Retina (tissue), 1 donor: Measurements from ENCODE around the gene MED8.
"Not testable (repeated sequence)": the region's sequence is repeated elsewhere in the genome, so short reads cannot be mapped to it uniquely, and the experiment has no call there.

ENCODE experiments used
- DNase-seq: peaks from one replicate; pipeline ENCODE4 v3.0.0-alpha.2; 2016

The MED8 gene

GRCh38 chr1:43382027-43382779, 7.4 kb downstream of the MED8 start:
- no peak for DNase-seq

GRCh38 chr1:43381612-43382011, 8.0 kb downstream of the MED8 start:
- no peak for DNase-seq

GRCh38 chr1:43379476-43379875, 10.1 kb downstream of the MED8 start:
- DNase-seq = no peak

GRCh38 chr1:43377831-43378230, 11.8 kb downstream of the MED8 start:
- no peak for DNase-seq

- DNase-seq = no peak
Observed at GRCh38 chr1:43376723-43377235, 12.8 kb downstream of the MED8 start.

- no peak for DNase-seq
Observed at GRCh38 chr1:43373066-43373940, 16.3 kb downstream of the MED8 start.

- no peak for DNase-seq
Observed at GRCh38 chr1:43372172-43372571, 17.4 kb downstream of the MED8 start.

- DNase-seq = no peak
Observed at GRCh38 chr1:43370564-43370963, 19.0 kb downstream of the MED8 start.

GRCh38 chr1:43369779-43370178, 19.8 kb downstream of the MED8 start:
- DNase-seq = not testable (repeated sequence)

- DNase-seq = no peak
Observed at GRCh38 chr1:43368646-43369020, 21.0 kb downstream of the MED8 start.

- peak; percentile 91 for DNase-seq
Observed at GRCh38 chr1:43367904-43368645, 21.5 kb downstream of the MED8 start, which contains the start of gene ELOVL1. TSS of gene ELOVL1 (minus strand) at chr1:43368011. CDS start at chr1:43365609, 2,402 bp downstream.

GRCh38 chr1:43367026-43367903, 22.3 kb downstream of the MED8 start:
- peak; percentile 48 for DNase-seq

GRCh38 chr1:43366601-43367025, 23.0 kb downstream of the MED8 start:
- DNase-seq = no peak

GRCh38 chr1:43366179-43366578, 23.4 kb downstream of the MED8 start:
- DNase-seq = no peak

- no peak for DNase-seq
Observed at GRCh38 chr1:43365678-43366077, 23.9 kb downstream of the MED8 start.

GRCh38 chr1:43363935-43364525, 25.6 kb downstream of the MED8 start:
- DNase-seq = no peak

GRCh38 chr1:43363283-43363934, 26.2 kb downstream of the MED8 start:
- no peak for DNase-seq

GRCh38 chr1:43360616-43361015, 29.0 kb downstream of the MED8 start:
- DNase-seq = no peak

GRCh38 chr1:43359696-43360095, 29.9 kb downstream of the MED8 start:
- DNase-seq = no peak

GRCh38 chr1:43358746-43359693, 30.6 kb downstream of the MED8 start, which contains the start of gene CDC20:
TSS of gene CDC20 (plus strand) at chr1:43358981. CDS start at chr1:43359216, 235 bp downstream.
- DNase-seq = peak; percentile 93
